Stimulated activated CD4-positive, alpha-beta T cell treated with anti-CD3 and anti-CD28 coated beads, Interleukin-2, amount 100 ng/mL, for 48 hours (primary cell): ENCODE measurements around the gene ZNF48.
"Not testable (repeated sequence)": the region's sequence is repeated elsewhere in the genome, so short reads cannot be mapped to it uniquely, and the experiment has no call there.

Source experiments
- DNase-seq, 2 donors: peaks; one replicate each; pipeline ENCODE4 v3.0.0-alpha.2; 2020

Gene ZNF48

GRCh38 chr16:30378236-30379157, 16.7 kb upstream of the ZNF48 start:
- DNase-seq: peak; percentile 99 to 100

DNA sequence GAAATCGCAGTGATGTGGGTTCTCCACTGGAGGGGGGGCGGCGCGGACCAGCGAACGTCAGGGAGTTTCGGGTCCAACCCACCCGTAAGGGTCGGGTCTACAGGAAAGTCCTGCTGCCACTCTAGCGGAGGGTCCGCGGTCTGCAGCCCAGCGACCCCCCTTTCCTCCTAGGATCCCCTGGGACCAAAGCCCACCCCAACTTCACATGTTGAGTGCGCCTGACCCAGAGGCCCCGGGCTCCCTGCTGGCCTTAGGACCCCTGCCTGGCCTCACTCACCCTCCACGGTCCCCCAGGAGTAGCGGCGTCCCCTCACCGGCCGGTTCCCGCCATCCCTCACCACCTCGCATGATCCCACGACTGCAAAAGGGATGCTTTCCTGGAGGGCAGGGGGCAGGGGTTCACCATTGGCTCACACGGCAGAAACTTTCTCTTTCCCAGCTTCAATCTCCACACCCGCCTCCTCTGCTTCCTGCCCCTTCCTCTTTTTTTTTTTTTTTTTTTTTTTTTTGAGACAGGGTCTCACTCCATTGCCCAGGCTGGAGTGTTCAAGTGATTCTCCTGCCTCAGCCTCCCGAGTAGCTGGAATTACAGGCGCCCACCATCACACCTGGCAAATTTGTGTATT, 15.9 kb upstream of the ZNF48 start:
- DNase-seq: no peak

- no peak for DNase-seq
Measured at GRCh38 chr16:30380072-30380802, 15.0 kb upstream of the ZNF48 start.

GRCh38 chr16:30380803-30381208, 14.4 kb upstream of the ZNF48 start:
- DNase-seq: no peak

DNA sequence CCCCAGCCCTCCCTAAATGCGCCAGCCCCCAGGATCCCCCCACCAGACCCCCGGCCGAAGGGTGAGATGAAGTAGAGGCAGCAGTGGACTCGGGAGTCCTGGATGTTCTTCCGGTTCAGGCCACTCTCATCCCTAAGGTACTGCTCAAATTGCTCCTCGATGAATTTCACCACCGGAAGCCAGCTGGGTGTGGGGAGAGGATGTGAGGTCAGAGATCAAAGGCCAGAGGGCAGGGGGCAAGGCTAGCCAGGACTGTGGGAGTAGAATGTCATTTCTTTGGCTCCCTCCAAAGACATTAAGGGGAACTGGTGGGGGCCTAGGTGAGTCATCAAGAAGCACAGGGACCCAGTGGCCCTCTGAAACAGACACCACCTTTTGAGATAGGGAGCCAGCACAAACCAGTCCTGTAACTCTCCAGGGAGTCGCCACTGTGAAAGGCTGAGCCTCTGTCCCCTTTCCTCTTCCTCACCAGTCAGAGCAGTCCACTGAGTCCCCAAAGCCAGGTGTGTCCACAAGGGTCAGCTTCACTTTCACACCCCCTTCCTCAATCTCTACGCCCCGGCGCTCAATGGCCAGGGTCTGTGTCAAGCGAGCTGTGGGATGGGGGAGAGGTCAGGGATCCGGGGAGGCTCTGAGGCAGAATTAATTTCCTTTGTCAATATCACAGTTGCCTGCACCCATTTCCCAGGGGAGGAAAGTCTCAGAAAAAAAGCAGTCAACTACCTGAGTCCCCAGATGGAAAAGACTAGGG, 13.8 kb upstream of the ZNF48 start:
- peak in 1 of 2 donors; percentile 34 for DNase-seq

GRCh38 chr16:30382111-30382881, 12.9 kb upstream of the ZNF48 start, which contains the start of gene SEPTIN1:
Gene SEPTIN1 (minus strand): TSS chr16:30382561. CDS start chr16:30382542, 19 bp downstream.
- peak; percentile 68 to 70 for DNase-seq

- DNase-seq: no peak
Measured at GRCh38 chr16:30383521-30383920, 11.7 kb upstream of the ZNF48 start.

DNA sequence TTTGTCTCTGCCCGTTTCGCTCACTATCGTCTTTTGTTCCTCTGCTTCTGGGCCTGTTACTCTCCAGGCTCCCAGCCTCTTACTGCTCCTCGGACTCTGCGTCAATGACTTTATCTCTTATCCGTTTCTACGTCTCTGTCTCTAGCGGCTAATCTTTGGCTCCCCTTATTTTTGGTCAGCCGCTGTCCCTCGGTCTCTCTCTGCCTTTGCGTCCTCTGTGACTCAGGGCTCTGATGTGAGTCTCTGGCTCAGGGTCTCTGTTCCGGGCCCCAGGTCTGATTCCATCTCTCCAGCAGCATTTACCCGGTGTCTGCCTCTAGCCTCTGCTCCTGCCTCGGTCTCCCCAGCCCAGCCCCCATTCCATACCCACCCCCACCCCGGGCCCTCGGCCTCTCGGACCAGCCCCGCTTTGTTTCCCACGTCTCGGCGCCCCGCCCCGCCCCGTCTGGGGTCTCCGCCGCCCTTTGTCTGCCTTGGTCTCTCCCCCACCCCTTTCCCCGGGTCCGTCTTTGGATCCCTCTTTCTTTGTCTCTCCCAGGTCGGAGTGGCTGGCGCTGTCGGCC, 547 bp upstream of the ZNF48 start:
- DNase-seq: no peak

GRCh38 chr16:30395992-30396585, 869 bp downstream of the ZNF48 start:
- no peak for DNase-seq

- not testable (repeated sequence) for DNase-seq
Measured at GRCh38 chr16:30396627-30397026, 1.4 kb downstream of the ZNF48 start.

- no peak for DNase-seq
Measured at GRCh38 chr16:30397056-30397455, 1.8 kb downstream of the ZNF48 start.

DNA sequence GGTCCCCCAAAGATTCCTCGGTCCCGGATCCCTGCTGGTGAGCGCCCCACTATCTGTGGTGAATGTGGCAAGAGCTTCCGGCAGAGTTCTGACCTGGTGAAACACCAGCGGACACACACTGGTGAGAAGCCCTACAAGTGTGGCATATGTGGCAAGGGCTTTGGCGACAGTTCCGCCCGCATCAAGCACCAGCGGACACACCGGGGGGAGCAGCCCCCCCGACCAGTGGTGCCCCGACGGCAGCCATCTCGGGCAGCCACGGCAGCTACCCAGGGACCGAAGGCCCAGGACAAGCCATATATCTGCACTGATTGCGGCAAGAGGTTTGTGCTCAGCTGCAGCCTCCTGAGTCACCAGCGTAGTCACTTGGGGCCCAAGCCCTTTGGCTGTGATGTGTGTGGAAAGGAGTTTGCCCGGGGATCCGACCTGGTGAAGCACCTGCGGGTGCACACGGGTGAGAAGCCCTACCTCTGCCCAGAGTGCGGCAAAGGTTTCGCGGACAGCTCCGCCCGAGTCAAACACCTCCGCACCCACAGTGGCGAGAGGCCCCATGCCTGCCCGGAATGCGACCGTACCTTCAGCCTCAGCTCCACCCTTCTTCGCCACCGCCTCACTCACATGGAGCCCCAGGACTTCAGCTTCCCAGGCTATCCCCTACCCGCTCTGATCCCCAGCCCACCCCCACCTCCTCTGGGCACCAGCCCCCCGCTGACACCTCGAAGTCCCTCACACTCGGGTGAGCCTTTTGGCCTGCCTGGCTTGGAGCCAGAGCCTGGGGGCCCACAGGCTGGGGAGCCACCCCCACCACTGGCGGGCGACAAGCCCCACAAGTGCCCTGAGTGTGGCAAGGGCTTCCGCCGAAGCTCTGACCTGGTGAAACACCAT, 2.8 kb downstream of the ZNF48 start:
- DNase-seq: no peak

- DNase-seq: no peak
Measured at GRCh38 chr16:30398661-30399434, 3.6 kb downstream of the ZNF48 start.

DNA sequence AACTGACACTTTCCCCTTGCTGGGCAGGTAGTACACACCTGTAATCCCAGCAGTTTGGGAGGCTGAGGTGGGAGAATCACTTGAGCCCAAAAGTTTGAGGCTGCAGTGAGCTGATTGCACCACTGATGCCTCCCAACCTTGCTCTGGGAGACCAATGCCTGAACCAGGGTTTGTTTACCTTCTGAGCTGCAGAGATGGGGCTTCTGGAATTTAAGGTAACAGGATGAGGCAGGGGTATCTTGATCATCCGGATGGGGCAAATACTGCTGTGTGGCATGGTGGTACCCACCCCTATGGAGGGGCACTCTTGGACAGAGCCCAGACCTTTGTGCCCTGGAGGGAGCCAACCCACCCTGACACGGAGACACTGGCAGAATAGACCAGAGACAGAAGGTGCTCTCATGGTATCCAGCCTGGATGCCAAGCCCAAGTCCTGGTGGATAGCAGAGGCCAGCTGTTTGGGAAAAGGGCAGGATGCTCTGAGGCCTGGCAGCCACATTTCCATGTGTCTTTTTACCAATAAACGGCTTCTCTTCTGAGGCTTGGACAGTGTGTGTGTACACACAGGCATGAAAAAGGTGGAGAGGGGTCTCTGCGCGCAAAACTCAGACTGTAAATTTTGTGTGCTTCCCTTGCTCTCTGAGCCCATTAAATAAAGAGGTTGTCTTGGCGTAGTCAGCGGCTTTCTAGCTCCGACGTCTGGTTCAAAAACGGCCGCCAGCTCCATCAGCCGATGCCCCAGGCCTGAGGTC, 4.4 kb downstream of the ZNF48 start:
- no peak for DNase-seq

GRCh38 chr16:30401768-30402425, 6.7 kb downstream of the ZNF48 start:
- DNase-seq: no peak

GRCh38 chr16:30406795-30407101, 11.5 kb downstream of the ZNF48 start:
- no peak for DNase-seq

DNA sequence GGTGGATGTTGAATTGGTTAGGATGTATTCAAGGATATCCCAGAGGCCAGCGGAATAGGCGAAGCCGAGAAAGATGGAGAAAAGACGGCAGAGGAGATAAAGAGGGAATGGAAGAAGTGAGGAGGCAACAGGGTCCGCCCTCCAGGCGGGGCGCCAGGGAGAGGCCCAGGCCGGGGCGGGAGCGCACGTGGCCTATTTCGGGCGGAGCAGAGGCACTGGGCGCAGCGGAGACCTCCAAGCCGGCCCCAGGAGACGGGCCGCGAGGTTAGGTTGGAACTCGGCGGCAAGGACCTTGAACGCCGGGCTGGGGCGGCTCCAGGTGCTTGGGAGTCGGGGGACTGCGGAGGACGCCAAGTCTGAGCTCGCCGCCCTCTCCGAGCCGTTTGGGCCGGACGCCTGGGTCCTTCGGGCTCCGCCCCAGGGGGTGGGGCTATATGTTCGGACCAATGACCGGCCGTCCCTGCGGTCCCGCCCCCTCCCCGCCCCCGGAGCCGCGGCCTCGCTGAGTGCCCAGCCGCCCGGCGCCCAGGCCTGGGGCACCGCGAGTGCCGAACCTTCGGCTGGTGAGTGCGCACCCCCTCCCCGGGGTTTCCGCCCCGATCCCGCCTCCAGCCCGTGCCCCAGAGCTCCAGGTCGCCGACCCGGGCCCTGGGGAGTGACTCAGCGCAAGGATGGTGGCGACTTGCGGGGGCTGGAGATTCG, 12.0 kb downstream of the ZNF48 start, which contains the start of gene ZNF771:
Gene ZNF771, plus strand, starts transcription at position 505 of the 702 bp plus-strand sequence. CDS start 448 bp downstream, outside the sequence.
- peak; percentile 89 to 93 for DNase-seq
